Measurements from ENCODE around the gene HRH3. TPM values are rescaled to one million over a fixed set of nuclear protein-coding genes. Genes with fewer than 3 reads are reported as not detected.

Gene HRH3
- total RNA-seq, 1 experiment from 2014 or later, result 1.8 TPM

DNA sequence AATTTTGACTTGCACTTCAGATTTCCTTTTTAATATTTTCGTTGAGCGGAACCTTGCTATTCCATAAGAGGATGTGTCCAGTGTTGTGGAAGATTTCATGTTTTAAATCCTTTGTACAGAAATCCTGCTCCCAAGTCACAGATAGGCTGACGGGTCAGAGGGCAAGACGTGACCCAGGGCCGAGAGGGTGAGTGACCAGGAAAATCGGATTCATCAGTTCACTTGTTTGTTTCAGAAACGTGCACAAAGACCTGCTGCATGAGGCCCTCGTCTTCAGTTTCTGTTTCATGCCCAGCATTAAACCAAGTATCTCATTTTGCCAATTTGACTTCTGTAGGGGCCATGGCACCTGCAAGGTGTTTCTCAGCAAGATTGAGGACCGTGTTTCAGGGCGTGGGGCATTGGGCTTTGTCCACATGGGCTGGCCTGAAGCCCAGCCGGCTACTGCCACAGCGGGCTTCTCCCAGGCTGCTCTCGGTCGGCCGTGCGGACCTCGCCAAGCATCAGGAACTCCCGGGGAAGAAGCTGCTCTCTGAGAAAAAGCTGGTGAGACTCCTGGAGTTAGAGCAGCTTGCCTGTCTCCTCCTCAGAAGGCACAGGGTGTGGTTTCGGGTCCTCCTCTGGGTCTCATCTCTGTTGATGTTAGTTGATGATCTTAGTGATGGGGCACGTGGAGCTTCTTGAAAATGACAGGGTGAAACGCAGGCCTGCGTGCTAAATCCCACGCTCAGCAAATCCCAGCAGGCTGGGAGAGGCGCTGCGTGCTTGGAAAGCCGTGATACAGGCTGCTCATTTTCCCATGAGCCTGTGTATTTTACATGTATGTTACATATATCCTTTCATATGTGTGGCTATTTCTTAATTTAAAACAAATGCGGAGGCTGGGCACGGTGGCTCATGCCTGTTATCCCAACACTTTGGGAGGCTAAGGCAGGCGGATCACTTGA is 26.7 kb downstream of the HRH3 start:
- no peaks in the 10 kb centered on the region for H3K4me1 Mint-ChIP-seq
- H3K36me3 Mint-ChIP-seq (ENCODE audit: insufficient read depth in 1 of 3, low read depth in 3 of 3), result peaks cover 5 to 12% (median 8%) of the 10 kb centered on the region in 3 experiments; a peak in 6 of 7 replicates
- Histone ChIP-seq H3K23me2 (ENCODE audit: insufficient read length, low read depth, low read length, poor library complexity, severe bottlenecking) (no peaks in the 10 kb centered on the region), H3K9ac (ENCODE audit: extremely low read depth, insufficient read length, low read length) (no peak overlapping the region), H2BK20ac (ENCODE audit: low read depth, low read length, poor library complexity, severe bottlenecking) (no peak overlapping the region), H4K8ac (replicated peaks; ENCODE audit: insufficient read length, low read depth, low read length) (no peak overlapping the region), H2AK5ac (ENCODE audit: insufficient read length, low read length) (no peak overlapping the region), H3K9me3 (ENCODE audit: control insufficient read depth, low read depth, low read length) (no peaks in the 10 kb centered on the region), H3K4me1 (ENCODE audit: insufficient read depth, low read length) (no peaks in the 10 kb centered on the region), H2BK15ac (ENCODE audit: low read depth, low read length) (no peak overlapping the region), H3K27ac (ENCODE audit: insufficient read length, low read depth, low read length) (no peak overlapping the region), H2BK12ac (ENCODE audit: insufficient read length, low read depth, low read length) (no peak overlapping the region), H4K20me1 (ENCODE audit: control insufficient read depth, insufficient read depth, insufficient read length) (no peaks in the 10 kb centered on the region), H2BK5ac (ENCODE audit: insufficient read length, low read length) (no peak overlapping the region), H3K56ac (ENCODE audit: insufficient read length, low read depth, low read length) (no peak overlapping the region), H3K79me2 (ENCODE audit: insufficient read depth, low read length) (no peaks in the 10 kb centered on the region; the same call in 1 of the 2 replicates), H3K4ac (ENCODE audit: low read depth, low read length) (no peak overlapping the region), H2BK120ac (ENCODE audit: low read depth, low read length, poor library complexity, severe bottlenecking) (no peak overlapping the region), H3K18ac (ENCODE audit: insufficient read length, low read depth, low read length) (no peak overlapping the region), H3K79me1 (ENCODE audit: insufficient read depth, low read depth, low read length, poor library complexity, severe bottlenecking) (no peaks in the 10 kb centered on the region), H4K91ac (ENCODE audit: insufficient read length, low read depth, low read length) (no peak overlapping the region), H3K27me3 (ENCODE audit: insufficient read depth, low read length) (no peaks in the 10 kb centered on the region), H3K14ac (ENCODE audit: insufficient read depth, low read length) (no peak overlapping the region), H3K23ac (ENCODE audit: insufficient read length, low read depth, low read length) (no peak overlapping the region), H4K5ac (ENCODE audit: insufficient read length, low read depth, low read length) (no peak overlapping the region), H2AFZ (ENCODE audit: low read length) (no peak overlapping the region), H3K4me2 (ENCODE audit: insufficient read depth, insufficient read length, low read length) (no peak overlapping the region), H3T11ph (ENCODE audit: low read length) (no peak overlapping the region)
- TF ChIP-seq CTCF (conservative IDR thresholded peaks at IDR 0.05), result no peak
- H3K27ac Mint-ChIP-seq, result peak overlapping the region in 1 of 3 experiments; percentile 75; a peak in 1 of 7 replicates
- no peak for DNase-seq
- no peak overlapping the region for H3K4me3 Mint-ChIP-seq
- no CpG with 5 or more reads among the region's 29 CpGs for WGBS (ENCODE audit: extremely low coverage, insufficient read length, low lambda C conversion rate)
- H3K27me3 Mint-ChIP-seq (ENCODE audit: low read depth), result no peaks in the 10 kb centered on the region
- H3K9me3 Mint-ChIP-seq, result no peaks in the 10 kb centered on the region
